ENCODE results near the gene SFXN3. TPM values are rescaled to one million over a fixed set of nuclear protein-coding genes. Genes with fewer than 3 reads are reported as not detected.

SFXN3 gene
- total RNA-seq, 1 donor from 2014 or later: 81.0 TPM

DNA sequence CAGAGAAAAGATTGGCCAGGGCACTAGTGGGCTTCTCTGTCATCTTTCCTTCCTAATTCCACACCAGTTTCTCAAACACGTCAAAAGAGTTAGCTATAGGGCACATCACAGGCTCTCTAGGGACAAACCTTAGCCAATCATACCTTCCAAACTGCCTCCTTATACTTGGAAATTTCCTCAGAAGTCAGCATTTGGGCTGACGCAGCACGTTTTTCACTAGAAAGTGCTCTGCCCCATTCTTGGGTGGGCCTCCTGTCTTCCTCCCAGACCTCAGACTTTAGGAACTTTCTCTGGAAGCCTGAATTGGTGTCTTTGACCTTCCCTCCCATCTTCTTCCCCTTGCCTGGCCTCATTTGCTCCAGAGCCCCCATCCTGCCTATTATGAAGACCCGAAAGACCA is 11.1 kb downstream of the SFXN3 start:
- DNase-seq (ENCODE audit: extremely low spot score, unreplicated experiment): no peak
- Mint-ChIP-seq H3K9me3 (ENCODE audit: unreplicated experiment) (no peaks in the 10 kb centered on the region), H3K4me3 (ENCODE audit: unreplicated experiment) (peak overlapping the region; percentile 86), H3K4me1 (ENCODE audit: unreplicated experiment) (peaks cover 35% of the 10 kb centered on the region), H3K36me3 (ENCODE audit: unreplicated experiment) (peaks cover 17% of the 10 kb centered on the region), H3K27me3 (ENCODE audit: unreplicated experiment) (peaks cover 4% of the 10 kb centered on the region), H3K27ac (ENCODE audit: unreplicated experiment) (peak overlapping the region; percentile 100)
- TF ChIP-seq, protein P1, sequence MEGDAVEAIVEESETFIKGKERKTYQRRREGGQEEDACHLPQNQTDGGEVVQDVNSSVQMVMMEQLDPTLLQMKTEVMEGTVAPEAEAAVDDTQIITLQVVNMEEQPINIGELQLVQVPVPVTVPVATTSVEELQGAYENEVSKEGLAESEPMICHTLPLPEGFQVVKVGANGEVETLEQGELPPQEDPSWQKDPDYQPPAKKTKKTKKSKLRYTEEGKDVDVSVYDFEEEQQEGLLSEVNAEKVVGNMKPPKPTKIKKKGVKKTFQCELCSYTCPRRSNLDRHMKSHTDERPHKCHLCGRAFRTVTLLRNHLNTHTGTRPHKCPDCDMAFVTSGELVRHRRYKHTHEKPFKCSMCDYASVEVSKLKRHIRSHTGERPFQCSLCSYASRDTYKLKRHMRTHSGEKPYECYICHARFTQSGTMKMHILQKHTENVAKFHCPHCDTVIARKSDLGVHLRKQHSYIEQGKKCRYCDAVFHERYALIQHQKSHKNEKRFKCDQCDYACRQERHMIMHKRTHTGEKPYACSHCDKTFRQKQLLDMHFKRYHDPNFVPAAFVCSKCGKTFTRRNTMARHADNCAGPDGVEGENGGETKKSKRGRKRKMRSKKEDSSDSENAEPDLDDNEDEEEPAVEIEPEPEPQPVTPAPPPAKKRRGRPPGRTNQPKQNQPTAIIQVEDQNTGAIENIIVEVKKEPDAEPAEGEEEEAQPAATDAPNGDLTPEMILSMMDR (IDR thresholded peaks at IDR 0.05): no peak

DNA sequence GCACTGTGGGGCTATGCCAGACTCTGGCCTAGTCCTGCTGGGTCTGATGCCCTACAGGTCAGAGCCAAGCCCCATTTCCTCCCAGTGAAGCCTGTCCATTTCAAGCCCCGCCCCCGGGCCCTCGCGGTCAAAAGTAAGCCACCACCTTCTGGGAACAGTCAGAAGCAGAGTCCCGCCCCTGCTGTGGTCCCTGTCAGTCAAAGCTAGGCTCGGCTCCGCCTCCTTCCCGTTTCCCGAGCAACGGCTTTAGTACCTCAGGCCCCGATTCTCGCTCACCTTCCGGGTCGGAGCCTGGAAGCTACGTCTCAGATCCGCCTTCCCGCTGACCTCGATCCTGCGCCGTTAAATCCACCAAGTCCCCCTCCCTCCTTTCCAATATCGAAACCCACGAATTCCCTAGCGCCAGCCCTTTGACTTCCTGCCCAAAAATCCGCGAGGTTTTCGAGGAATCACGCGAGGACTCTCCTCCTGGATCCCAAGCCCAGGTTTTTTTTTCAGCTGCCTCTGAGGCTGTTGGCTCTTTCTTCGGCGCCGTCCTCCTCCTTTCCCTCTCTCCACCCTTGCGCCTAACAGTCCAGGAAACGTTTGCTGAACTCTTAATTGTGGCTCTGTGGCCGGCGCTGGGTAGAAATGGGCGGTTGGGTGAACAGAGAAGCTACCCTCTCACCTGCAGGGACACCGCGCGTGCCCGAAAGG is 11.8 kb downstream of the SFXN3 start:
- Mint-ChIP-seq H3K36me3 (ENCODE audit: unreplicated experiment) (peaks cover 10% of the 10 kb centered on the region), H3K27ac (ENCODE audit: unreplicated experiment) (peak overlapping the region; percentile 100), H3K9me3 (ENCODE audit: unreplicated experiment) (no peaks in the 10 kb centered on the region), H3K27me3 (ENCODE audit: unreplicated experiment) (peaks cover 4% of the 10 kb centered on the region), H3K4me3 (ENCODE audit: unreplicated experiment) (peak overlapping the region; percentile 86), H3K4me1 (ENCODE audit: unreplicated experiment) (peaks cover 36% of the 10 kb centered on the region)
- peak; percentile 96 for DNase-seq (ENCODE audit: extremely low spot score, unreplicated experiment)
- TF ChIP-seq, protein P1 (IDR thresholded peaks at IDR 0.05): no peak

DNA sequence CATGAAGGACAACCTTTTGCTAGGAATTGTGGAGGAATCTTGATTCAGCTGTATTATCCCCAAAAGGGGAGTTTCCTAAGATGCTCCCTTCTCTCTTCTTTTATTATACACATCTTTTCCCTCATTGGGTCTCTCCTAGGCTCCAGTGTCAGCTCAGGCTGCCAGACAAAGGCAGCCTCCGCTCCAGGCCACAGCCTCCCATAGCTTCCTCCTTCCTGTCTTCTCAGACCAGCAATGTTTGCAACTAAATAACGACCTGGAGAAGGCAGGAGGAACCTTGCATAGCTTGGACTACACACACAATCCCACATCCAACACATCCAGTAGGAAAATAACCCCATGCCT is 12.3 kb downstream of the SFXN3 start:
- TF ChIP-seq, protein P1 (IDR thresholded peaks at IDR 0.05): no peak
- peak overlapping the region; percentile 100 for H3K27ac Mint-ChIP-seq (ENCODE audit: unreplicated experiment)
- no peak for DNase-seq (ENCODE audit: extremely low spot score, unreplicated experiment)
- no peaks in the 10 kb centered on the region for H3K9me3 Mint-ChIP-seq (ENCODE audit: unreplicated experiment)
- H3K4me3 Mint-ChIP-seq (ENCODE audit: unreplicated experiment): peak overlapping the region; percentile 86
- H3K27me3 Mint-ChIP-seq (ENCODE audit: unreplicated experiment): peaks cover 6% of the 10 kb centered on the region
- H3K36me3 Mint-ChIP-seq (ENCODE audit: unreplicated experiment): peaks cover 5% of the 10 kb centered on the region
- H3K4me1 Mint-ChIP-seq (ENCODE audit: unreplicated experiment): peaks cover 36% of the 10 kb centered on the region

DNA sequence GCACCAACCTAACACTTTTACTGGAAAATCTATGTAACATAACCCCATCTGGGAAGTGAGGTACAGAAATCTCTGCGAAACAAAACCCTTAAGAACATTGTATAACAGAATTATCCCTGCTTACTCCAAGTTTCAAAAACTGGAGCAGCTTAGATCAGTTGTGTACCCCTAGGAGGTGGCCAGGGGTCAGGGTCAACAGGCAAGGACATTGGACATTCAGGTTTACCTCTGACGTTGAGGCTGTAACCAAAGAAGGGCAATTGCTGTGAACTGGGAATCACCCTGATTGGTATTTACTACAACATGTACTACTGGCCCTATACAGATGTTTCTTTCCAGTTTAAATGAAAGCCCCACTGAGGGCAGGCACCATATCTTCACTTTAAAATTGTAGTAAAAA is 13.1 kb downstream of the SFXN3 start:
- Mint-ChIP-seq H3K4me1 (ENCODE audit: unreplicated experiment) (peaks cover 36% of the 10 kb centered on the region), H3K9me3 (ENCODE audit: unreplicated experiment) (no peaks in the 10 kb centered on the region), H3K27me3 (ENCODE audit: unreplicated experiment) (peaks cover 14% of the 10 kb centered on the region), H3K36me3 (ENCODE audit: unreplicated experiment) (peaks cover 3% of the 10 kb centered on the region), H3K27ac (ENCODE audit: unreplicated experiment) (peak overlapping the region; percentile 100), H3K4me3 (ENCODE audit: unreplicated experiment) (no peak overlapping the region)
- no peak for DNase-seq (ENCODE audit: extremely low spot score, unreplicated experiment)
- TF ChIP-seq, protein P1 (IDR thresholded peaks at IDR 0.05): no peak

DNA sequence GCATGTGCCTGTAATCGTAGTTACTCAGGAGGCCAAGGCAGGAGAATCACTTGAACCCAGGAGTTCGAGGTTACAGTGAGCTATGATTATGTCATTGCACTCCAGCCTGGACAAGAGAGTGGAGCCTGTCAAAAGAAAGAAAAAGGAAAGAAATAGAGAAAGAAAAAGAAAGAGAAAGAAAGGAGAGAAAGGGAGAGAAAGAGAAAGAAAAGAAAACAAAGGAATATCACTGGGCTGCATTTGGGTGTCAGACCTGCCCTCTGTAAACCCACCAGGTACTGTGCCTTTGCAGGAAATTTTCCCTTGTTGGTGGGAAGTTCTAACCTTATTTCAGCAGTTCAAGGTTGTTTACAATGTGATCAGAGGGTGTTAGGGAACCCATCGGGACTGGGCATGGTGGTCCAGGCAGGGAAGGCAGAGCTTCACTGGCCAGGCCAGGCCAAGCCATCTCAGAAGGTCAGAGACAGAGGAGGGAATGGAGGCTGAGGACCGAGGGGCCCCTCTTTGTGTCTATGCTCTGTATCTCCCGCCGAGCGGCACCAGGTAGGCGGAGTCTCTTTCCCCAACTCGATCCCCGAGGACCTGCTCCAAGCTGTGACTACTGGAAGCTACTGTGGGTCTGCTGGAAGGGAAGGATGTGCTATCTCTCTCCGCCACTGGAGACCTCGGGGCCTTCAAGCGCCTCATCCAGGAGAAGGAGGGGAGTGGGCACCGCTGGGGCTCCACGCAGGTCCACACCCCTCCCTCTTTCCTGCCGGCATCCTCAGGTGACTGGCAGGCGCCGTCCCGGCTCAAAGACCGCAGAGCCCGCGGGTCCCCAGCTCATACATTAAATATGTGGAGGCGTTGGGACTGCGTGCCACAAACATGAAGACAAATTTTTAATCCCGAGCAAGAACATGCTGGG is 15.6 kb downstream of the SFXN3 start:
- no peak for DNase-seq (ENCODE audit: extremely low spot score, unreplicated experiment)
- TF ChIP-seq, protein P1 (IDR thresholded peaks at IDR 0.05): no peak

More for the DNA sequence above, 15.6 kb downstream of the SFXN3 start:
- Mint-ChIP-seq H3K27ac (ENCODE audit: unreplicated experiment) (no peak overlapping the region), H3K9me3 (ENCODE audit: unreplicated experiment) (no peaks in the 10 kb centered on the region), H3K27me3 (ENCODE audit: unreplicated experiment) (peaks cover 21% of the 10 kb centered on the region), H3K4me3 (ENCODE audit: unreplicated experiment) (no peak overlapping the region), H3K36me3 (ENCODE audit: unreplicated experiment) (no peaks in the 10 kb centered on the region), H3K4me1 (ENCODE audit: unreplicated experiment) (peaks cover 38% of the 10 kb centered on the region)

Measured in osteocyte (in vitro differentiated cells).